Common myeloid progenitor, CD34-positive (primary cell): ENCODE data around the gene MAGI2.

Experiments used
- CTCF ChIA-PET: fragments of 350-600 bp; sonication (Branson Sonifier 250); formaldehyde crosslinking; loops from one replicate; lab custom pipeline; 2021; ENCODE audit warnings: antibody characterized with exemption; lab: Charles Lee
- POLR2A ChIA-PET: fragments of 350-600 bp; sonication (Branson Sonifier 250); formaldehyde crosslinking; loops from one replicate; lab custom pipeline; 2021; ENCODE audit warnings: antibody characterized with exemption; lab: Charles Lee
- DNase-seq, 3 donors: peaks; one replicate each; pipeline versions ENCODE4 v3.0.0 to v3.0.0-alpha.2; 2013
- H3K27ac ChIP-seq, 2 experiments: 1 replicate in 1 of 2; 2 replicates in 1 of 2; pipeline ENCODE4 v1.7.0; 2013; ENCODE audit warnings: inconsistent platforms in 2 of 2, low read length in 2 of 2, mild to moderate bottlenecking in 2 of 2, low read depth in 1 of 2, moderate library complexity in 1 of 2; ENCODE audit not compliant: severe bottlenecking in 2 of 2, insufficient read depth in 1 of 2, poor library complexity in 1 of 2
- H3K27me3 ChIP-seq, 5 experiments: replicated peaks in 2 of 5; 1 replicate in 3 of 5; 2 replicates in 2 of 5; pipeline versions ENCODE4 v1.6.1 to v1.7.0; 2013; ENCODE audit warnings: low read length in 4 of 5, mild to moderate bottlenecking in 2 of 5, moderate library complexity in 2 of 5, inconsistent platforms in 1 of 5; ENCODE audit not compliant: insufficient read depth in 5 of 5, control insufficient read depth in 4 of 5
- H3K36me3 ChIP-seq, 4 experiments: 1 replicate in 2 of 4; 2 replicates in 2 of 4; pipeline versions ENCODE4 v1.6.1 to v1.7.0; 2013; ENCODE audit warnings: low read length in 3 of 4, control low read depth in 1 of 4, mild to moderate bottlenecking in 1 of 4; ENCODE audit not compliant: control insufficient read depth in 4 of 4, insufficient read depth in 4 of 4
- H3K4me1 ChIP-seq, 4 experiments: 1 replicate in 3 of 4; 2 replicates in 1 of 4; pipeline versions ENCODE4 v1.6.1 to v1.7.1; 2013; ENCODE audit warnings: low read length in 3 of 4, mild to moderate bottlenecking in 3 of 4, control low read depth in 1 of 4, inconsistent platforms in 1 of 4, moderate library complexity in 1 of 4; ENCODE audit not compliant: control insufficient read depth in 4 of 4, insufficient read depth in 4 of 4; ENCODE audit errors: control extremely low read depth in 1 of 4
- H3K4me3 ChIP-seq, 7 experiments: 1 replicate in 4 of 7; 2 replicates in 3 of 7; pipeline versions ENCODE4 v1.5.1 to v1.7.0; 2013; ENCODE audit warnings: mild to moderate bottlenecking in 7 of 7, low read length in 6 of 7, moderate library complexity in 6 of 7, inconsistent platforms in 2 of 7, low read depth in 2 of 7, control low read depth in 1 of 7; ENCODE audit not compliant: insufficient read depth in 4 of 7, control insufficient read depth in 1 of 7; ENCODE audit errors: extremely low read depth in 1 of 7
- H3K9me3 ChIP-seq, 5 experiments: 1 replicate in 4 of 5; 2 replicates in 1 of 5; pipeline versions ENCODE4 v1.6.1 to v1.7.1; 2013; ENCODE audit warnings: low read length in 4 of 5, mild to moderate bottlenecking in 2 of 5, inconsistent platforms in 1 of 5, low read depth in 1 of 5, moderate library complexity in 1 of 5; ENCODE audit not compliant: control insufficient read depth in 4 of 5, insufficient read depth in 2 of 5; ENCODE audit errors: control extremely low read depth in 1 of 5
- WGBS: methylation state at CpG from one replicate; pipeline ENCODE4 v1.1.5; 2013; ENCODE audit not compliant: insufficient coverage; 5-methylcytosine and 5-hydroxymethylcytosine counted together

Gene MAGI2

DNA sequence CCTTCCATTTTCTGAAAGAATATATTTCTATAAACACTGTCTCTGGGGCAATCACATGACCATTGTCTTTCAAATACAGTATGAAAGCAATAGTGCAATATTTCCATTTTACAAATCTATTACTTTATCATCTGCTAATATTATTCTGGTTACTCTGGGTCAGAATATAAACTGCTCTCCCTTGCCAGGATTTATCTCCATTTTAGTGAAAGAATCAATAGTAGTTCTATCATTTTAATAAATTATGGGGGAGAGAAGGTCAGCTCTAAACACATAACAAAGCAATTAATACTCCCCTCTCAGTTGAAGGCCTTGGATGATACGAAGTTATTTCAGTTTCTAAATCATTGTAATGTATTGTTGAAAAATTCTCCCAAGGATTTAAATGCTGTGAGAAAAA, 608.3 kb downstream of the MAGI2 start:
- WGBS = no CpG with 5 or more reads among the region's 1 CpG
- no peaks in the 10 kb centered on the region for H3K9me3 ChIP-seq
- H3K36me3 ChIP-seq = no peaks in the 10 kb centered on the region
- no peak overlapping the region for H3K27ac ChIP-seq
- ChIA-PET CTCF (interaction anchor here (1.6 kb wide), 1 partner anchor 15 kb away, joined by 4 read pairs; no protein-coding TSS in a partner anchor), POLR2A (no interaction called here)
- no peaks in the 10 kb centered on the region for H3K27me3 ChIP-seq
- no peak overlapping the region for H3K4me3 ChIP-seq
- no peak for DNase-seq
- no peaks in the 10 kb centered on the region for H3K4me1 ChIP-seq

DNA sequence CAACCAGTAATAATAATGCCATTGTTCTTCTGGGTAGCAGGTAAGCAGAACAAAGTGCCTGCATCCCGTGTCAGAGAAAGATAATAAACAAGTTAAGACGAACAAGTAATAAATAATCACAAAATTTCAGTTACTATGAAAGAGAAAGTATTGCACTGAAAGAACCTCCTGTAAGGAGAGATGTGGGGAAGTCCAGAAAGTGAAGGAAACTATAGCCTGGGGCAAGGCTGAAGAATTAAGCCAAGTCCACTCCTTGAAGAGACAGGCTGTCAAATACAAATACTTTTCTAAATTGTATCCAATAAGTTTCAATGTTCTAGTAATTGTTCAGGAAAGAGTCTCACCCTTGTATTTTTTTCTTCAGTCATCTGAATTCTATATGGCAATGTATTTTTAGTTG, 611.4 kb downstream of the MAGI2 start:
- CTCF ChIA-PET = no interaction called here
- Histone ChIP-seq H3K4me3 (no peak overlapping the region), H3K36me3 (no peaks in the 10 kb centered on the region), H3K27me3 (no peaks in the 10 kb centered on the region), H3K27ac (no peak overlapping the region), H3K9me3 (no peaks in the 10 kb centered on the region), H3K4me1 (no peaks in the 10 kb centered on the region)
- DNase-seq = no peak
- POLR2A ChIA-PET = no interaction called here
- WGBS = no CpG with 5 or more reads among the region's 2 CpGs

DNA sequence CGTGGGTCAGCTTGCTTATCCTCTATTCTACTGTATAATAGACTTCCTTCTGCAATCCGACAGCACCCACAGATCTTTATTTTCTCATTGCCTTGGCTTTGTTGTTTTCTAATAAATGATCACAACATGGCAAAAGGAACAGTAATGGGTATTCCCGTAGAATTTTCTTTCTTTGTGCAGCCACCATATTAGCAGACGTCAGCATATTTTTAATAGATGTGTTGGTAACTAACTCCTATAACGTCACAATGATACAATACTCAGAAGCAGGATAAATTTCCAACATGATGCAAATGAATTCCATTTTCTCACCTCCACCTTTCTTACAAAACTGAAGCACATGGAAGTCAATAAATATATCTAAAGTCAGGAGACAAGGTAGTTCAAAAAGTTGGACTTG, 617.6 kb downstream of the MAGI2 start:
- H3K36me3 ChIP-seq = no peaks in the 10 kb centered on the region
- H3K4me3 ChIP-seq = no peak overlapping the region
- H3K9me3 ChIP-seq = peaks cover 0 to 7% (median 0%) of the 10 kb centered on the region in 5 experiments
- no peak for DNase-seq
- H3K4me1 ChIP-seq = no peaks in the 10 kb centered on the region
- no peaks in the 10 kb centered on the region for H3K27me3 ChIP-seq
- WGBS = no CpG with 5 or more reads among the region's 5 CpGs
- ChIA-PET CTCF (no interaction called here), POLR2A (no interaction called here)
- H3K27ac ChIP-seq = no peak overlapping the region

DNA sequence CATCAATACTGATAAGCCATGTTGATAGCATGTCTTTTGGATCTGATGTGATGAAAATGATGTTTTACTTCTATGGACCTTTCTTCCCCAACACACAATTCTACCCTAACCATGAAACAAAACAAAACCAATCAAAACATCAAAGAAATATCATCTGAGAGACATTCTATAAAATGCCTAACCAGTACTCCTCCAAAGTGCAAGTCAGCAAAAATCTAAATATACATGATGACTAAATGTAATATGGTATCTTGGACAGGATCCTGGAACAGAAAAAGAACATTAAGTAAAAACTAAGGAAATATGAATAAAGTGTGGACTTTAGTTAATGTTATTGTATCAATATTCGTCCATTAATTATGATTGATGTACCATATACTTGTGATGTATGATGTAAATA, 625.1 kb downstream of the MAGI2 start:
- Histone ChIP-seq H3K9me3 (peaks cover 0 to 4% (median 0%) of the 10 kb centered on the region in 5 experiments), H3K27ac (no peak overlapping the region), H3K4me3 (no peak overlapping the region), H3K36me3 (no peaks in the 10 kb centered on the region), H3K27me3 (no peaks in the 10 kb centered on the region), H3K4me1 (no peaks in the 10 kb centered on the region)
- WGBS = no CpG with 5 or more reads among the region's 1 CpG
- DNase-seq = no peak
- POLR2A ChIA-PET = no interaction called here
- CTCF ChIA-PET = no interaction called here

DNA sequence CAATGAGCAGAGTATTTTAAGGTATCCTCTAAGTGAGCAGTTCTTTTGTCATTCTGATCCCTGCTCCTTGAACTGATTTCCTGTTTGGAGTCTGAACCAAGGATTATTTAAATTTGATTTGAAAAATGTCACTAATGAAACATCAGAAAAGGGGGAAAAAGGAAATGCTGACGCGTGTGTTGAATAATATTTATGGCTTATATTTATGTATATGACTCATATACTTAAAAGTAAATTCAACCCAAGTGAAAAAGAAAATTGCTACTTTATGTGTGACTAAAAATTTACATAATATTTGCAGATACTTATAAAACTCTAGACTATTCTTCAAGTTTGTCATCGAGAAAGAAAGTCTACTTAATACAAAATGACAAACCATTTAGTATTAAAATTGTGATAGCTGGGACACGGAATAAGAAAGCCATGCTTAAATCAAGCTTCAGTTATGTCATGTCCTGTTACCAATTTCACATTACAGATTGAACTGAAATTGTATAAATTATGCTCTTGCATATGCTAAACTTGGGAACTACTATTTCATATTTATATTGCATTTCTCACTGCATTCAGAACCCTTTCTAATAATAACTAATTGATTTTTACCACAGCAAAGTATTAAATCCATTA, 649.9 kb downstream of the MAGI2 start:
- no peaks in the 10 kb centered on the region for H3K9me3 ChIP-seq
- H3K27me3 ChIP-seq = no peaks in the 10 kb centered on the region
- WGBS = no CpG with 5 or more reads among the region's 4 CpGs
- H3K4me3 ChIP-seq = no peak overlapping the region
- POLR2A ChIA-PET = no interaction called here
- no peak for DNase-seq
- H3K36me3 ChIP-seq = no peaks in the 10 kb centered on the region
- CTCF ChIA-PET = no interaction called here
- H3K27ac ChIP-seq = no peak overlapping the region
- H3K4me1 ChIP-seq = peaks cover 0 to 6% (median 3%) of the 10 kb centered on the region in 4 experiments

DNA sequence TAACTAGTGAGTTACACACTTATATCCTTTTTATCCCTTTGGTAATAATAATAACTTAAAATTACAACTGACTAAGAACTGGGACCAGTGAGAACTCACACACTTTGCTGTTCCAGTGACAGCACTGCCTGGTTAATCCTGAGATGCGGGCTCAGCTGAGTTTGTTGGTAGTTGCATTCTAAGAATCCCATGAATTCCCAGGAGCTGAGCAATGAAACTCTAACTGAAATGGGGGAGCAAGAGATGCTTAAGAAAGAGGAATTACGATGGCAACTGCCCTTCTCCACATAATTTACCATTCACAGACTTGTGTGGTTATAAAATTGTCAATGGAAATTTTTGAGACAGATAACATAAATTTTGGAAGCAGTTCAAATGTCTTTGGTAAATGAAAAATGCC, 659.4 kb downstream of the MAGI2 start:
- 100% methylated on average over 1 of the region's 2 CpGs for WGBS
- no peaks in the 10 kb centered on the region for H3K27me3 ChIP-seq
- H3K36me3 ChIP-seq = no peaks in the 10 kb centered on the region
- no peak overlapping the region for H3K4me3 ChIP-seq
- no peak for DNase-seq
- CTCF ChIA-PET = no interaction called here
- H3K27ac ChIP-seq = no peak overlapping the region
- POLR2A ChIA-PET = no interaction called here
- peaks cover 0 to 9% (median 0%) of the 10 kb centered on the region in 5 experiments for H3K9me3 ChIP-seq
- peaks cover 0 to under 1% (median 0%) of the 10 kb centered on the region in 4 experiments for H3K4me1 ChIP-seq

DNA sequence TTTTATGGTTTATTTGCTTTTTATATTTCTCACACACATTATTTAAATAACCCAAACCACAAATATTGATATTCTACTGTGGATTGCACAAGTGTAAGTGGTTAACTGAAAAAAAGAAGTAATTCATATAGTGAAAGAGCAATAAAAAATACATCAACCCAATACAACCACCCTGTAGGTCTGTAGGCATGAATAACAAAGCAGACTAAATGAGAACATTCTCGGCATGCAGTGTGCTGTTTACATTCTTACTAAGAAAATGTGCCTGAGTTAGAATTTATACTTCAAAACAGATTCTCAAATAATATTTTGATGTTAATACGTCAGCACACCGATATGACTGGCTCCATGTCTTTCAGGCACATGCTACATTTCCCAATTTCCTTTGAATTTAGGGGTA, 660.8 kb downstream of the MAGI2 start:
- Histone ChIP-seq H3K4me3 (no peak overlapping the region), H3K9me3 (peaks cover 0 to 9% (median 0%) of the 10 kb centered on the region in 5 experiments), H3K27me3 (no peaks in the 10 kb centered on the region), H3K27ac (no peak overlapping the region), H3K36me3 (no peaks in the 10 kb centered on the region), H3K4me1 (no peaks in the 10 kb centered on the region)
- ChIA-PET POLR2A (no interaction called here), CTCF (no interaction called here)
- WGBS = no CpG with 5 or more reads among the region's 3 CpGs
- no peak for DNase-seq
